GM12892 (cell line): ENCODE measurements around the gene EDAR.

ENCODE experiments used
- POLR2A ChIP-seq: IDR thresholded peaks from 2 replicates; pipeline ENCODE4 v1.6.1; 2011; ENCODE audit warnings: low read depth, low read length, control low read depth
- POLR2AphosphoS5 ChIP-seq: IDR thresholded peaks from 2 replicates; pipeline ENCODE4 v1.6.1; 2011; ENCODE audit warnings: low read depth, low read length, control low read depth
- TAF1 ChIP-seq: IDR thresholded peaks from 2 replicates; pipeline ENCODE4 v1.6.1; 2011; ENCODE audit warnings: low read depth, mild to moderate bottlenecking, control low read depth, low read length, borderline replicate concordance

- TF ChIP-seq POLR2A (no peak), POLR2AphosphoS5 (no peak), TAF1 (no peak)
Measured at GRCh38 chr2:109033171-109033570, 44.2 kb upstream of the EDAR start.
